H9 (cell line): Measurements from ENCODE around the gene ABLIM3. TPM values are rescaled to one million over a fixed set of nuclear protein-coding genes. Genes with fewer than 3 reads are reported as not detected.

ENCODE experiments used
- DNase-seq: peaks from one replicate; pipeline ENCODE4 v3.0.0-alpha.2; 2017
- H2AFZ ChIP-seq: one replicate; pipeline ENCODE4 v1.6.1; 2013; ENCODE audit warnings: mild to moderate bottlenecking, low read length, control low read depth, moderate library complexity
- H2AK5ac ChIP-seq: 2 replicates; pipeline ENCODE4 v1.6.1; 2013; ENCODE audit warnings: low read length, control low read depth, mixed read lengths; ENCODE audit not compliant: insufficient read length
- H2BK120ac ChIP-seq: one replicate; pipeline ENCODE4 v1.6.1; 2013; ENCODE audit warnings: low read depth, mild to moderate bottlenecking, low read length, control low read depth, inconsistent platforms; ENCODE audit not compliant: poor library complexity, severe bottlenecking
- H2BK12ac ChIP-seq: 2 replicates; pipeline ENCODE4 v1.6.1; 2013; ENCODE audit warnings: low read length, control low read depth, mixed read lengths, low read depth; ENCODE audit not compliant: insufficient read length
- H2BK15ac ChIP-seq: 2 replicates; pipeline ENCODE4 v1.6.1; 2013; ENCODE audit warnings: low read depth, low read length, control low read depth
- H2BK20ac ChIP-seq: one replicate; pipeline ENCODE4 v1.6.1; 2013; ENCODE audit warnings: low read depth, mild to moderate bottlenecking, low read length, control low read depth, inconsistent platforms; ENCODE audit not compliant: poor library complexity, severe bottlenecking
- H2BK5ac ChIP-seq: 2 replicates; pipeline ENCODE4 v1.6.1; 2013; ENCODE audit warnings: low read length, control low read depth, mixed read lengths; ENCODE audit not compliant: insufficient read length
- H3K14ac ChIP-seq: 2 replicates; pipeline ENCODE4 v1.6.1; 2013; ENCODE audit warnings: low read length, control low read depth; ENCODE audit not compliant: insufficient read depth
- H3K18ac ChIP-seq: 2 replicates; pipeline ENCODE4 v1.6.1; 2013; ENCODE audit warnings: low read depth, mild to moderate bottlenecking, mixed read lengths, low read length, control low read depth; ENCODE audit not compliant: insufficient read length
- H3K23ac ChIP-seq: 2 replicates; pipeline ENCODE4 v1.6.1; 2013; ENCODE audit warnings: low read length, control low read depth, mixed read lengths, low read depth; ENCODE audit not compliant: insufficient read length
- H3K23me2 ChIP-seq: 2 replicates; pipeline ENCODE4 v1.6.1; 2013; ENCODE audit warnings: low read depth, mild to moderate bottlenecking, mixed read lengths, low read length, control low read depth; ENCODE audit not compliant: insufficient read length, poor library complexity, severe bottlenecking
- H3K27ac ChIP-seq: 2 replicates; pipeline ENCODE4 v1.5.1; 2013; ENCODE audit warnings: low read length, control low read depth, mixed read lengths, low read depth; ENCODE audit not compliant: insufficient read length
- H3K27me3 ChIP-seq: 2 replicates; pipeline ENCODE4 v1.6.1; 2013; ENCODE audit warnings: low read length, control low read depth, inconsistent platforms; ENCODE audit not compliant: insufficient read depth
- H3K4ac ChIP-seq: 2 replicates; pipeline ENCODE4 v1.6.1; 2013; ENCODE audit warnings: low read depth, mild to moderate bottlenecking, control low read depth, inconsistent platforms, low read length, moderate library complexity
- H3K4me1 ChIP-seq: 2 replicates; pipeline ENCODE4 v1.6.1; 2013; ENCODE audit warnings: low read length, control low read depth, inconsistent platforms; ENCODE audit not compliant: insufficient read depth
- H3K4me2 ChIP-seq: 2 replicates; pipeline ENCODE4 v1.6.1; 2013; ENCODE audit warnings: low read length, control low read depth, mixed read lengths; ENCODE audit not compliant: insufficient read length, insufficient read depth
- H3K56ac ChIP-seq: 2 replicates; pipeline ENCODE4 v1.6.1; 2013; ENCODE audit warnings: low read depth, mild to moderate bottlenecking, mixed read lengths, low read length, control low read depth; ENCODE audit not compliant: insufficient read length
- H3K79me1 ChIP-seq: 2 replicates; pipeline ENCODE4 v1.6.1; 2013; ENCODE audit warnings: low read depth, mild to moderate bottlenecking, moderate library complexity, low read length, control low read depth, inconsistent platforms; ENCODE audit not compliant: insufficient read depth, poor library complexity, severe bottlenecking
- H3K79me2 ChIP-seq: 2 replicates; pipeline ENCODE4 v1.6.1; 2013; ENCODE audit warnings: low read length, control low read depth, inconsistent platforms; ENCODE audit not compliant: insufficient read depth
- H3K9ac ChIP-seq: 2 replicates; pipeline ENCODE4 v1.6.1; 2013; ENCODE audit warnings: low read length, control low read depth, mixed read lengths; ENCODE audit not compliant: insufficient read length; ENCODE audit errors: extremely low read depth
- H3K9me3 ChIP-seq: one replicate; pipeline ENCODE4 v1.6.1; 2013; ENCODE audit warnings: low read depth, low read length, inconsistent platforms; ENCODE audit not compliant: control insufficient read depth
- H3T11ph ChIP-seq: one replicate; pipeline ENCODE4 v1.6.1; 2013; ENCODE audit warnings: mild to moderate bottlenecking, low read length, control low read depth, inconsistent platforms
- H4K20me1 ChIP-seq: one replicate; pipeline ENCODE4 v1.6.1; 2013; ENCODE audit not compliant: control insufficient read depth, insufficient read length, insufficient read depth
- H4K5ac ChIP-seq: 2 replicates; pipeline ENCODE4 v1.6.1; 2013; ENCODE audit warnings: low read depth, mild to moderate bottlenecking, mixed read lengths, low read length, control low read depth; ENCODE audit not compliant: insufficient read length
- H4K8ac ChIP-seq: replicated peaks from 2 replicates; pipeline ENCODE4 v1.6.1; 2013; ENCODE audit warnings: low read length, control low read depth, mixed read lengths, low read depth; ENCODE audit not compliant: insufficient read length
- H4K91ac ChIP-seq: 2 replicates; pipeline ENCODE4 v1.6.1; 2013; ENCODE audit warnings: low read depth, mild to moderate bottlenecking, moderate library complexity, mixed read lengths, low read length, control low read depth; ENCODE audit not compliant: insufficient read length
- H3K27ac Mint-ChIP-seq, 3 experiments: 2 replicates in 2 of 3; 3 replicates in 1 of 3; pipeline ENCODE4 v1.8.0; 2020 to 2021; ENCODE audit warnings: mixed read lengths in 3 of 3, mild to moderate bottlenecking in 1 of 3, moderate library complexity in 1 of 3
- H3K27me3 Mint-ChIP-seq: 2 replicates; pipeline ENCODE4 v1.8.0; 2021; ENCODE audit warnings: low read depth, mild to moderate bottlenecking, moderate library complexity, mixed read lengths
- H3K36me3 Mint-ChIP-seq, 3 experiments: 2 replicates in 2 of 3; 3 replicates in 1 of 3; pipeline ENCODE4 v1.8.0; 2020 to 2021; ENCODE audit warnings: low read depth in 3 of 3, mixed read lengths in 3 of 3; ENCODE audit not compliant: insufficient read depth in 1 of 3
- H3K4me1 Mint-ChIP-seq, 2 experiments: 2 replicates each; pipeline ENCODE4 v1.8.0; 2020; ENCODE audit warnings: mixed read lengths in 2 of 2
- H3K4me3 Mint-ChIP-seq, 2 experiments: 2 replicates in 1 of 2; 3 replicates in 1 of 2; pipeline ENCODE4 v1.8.0; 2020 to 2021; ENCODE audit warnings: mild to moderate bottlenecking in 2 of 2, mixed read lengths in 2 of 2, moderate library complexity in 1 of 2
- H3K9me3 Mint-ChIP-seq, 2 experiments: 2 replicates in 1 of 2; 3 replicates in 1 of 2; pipeline ENCODE4 v1.8.0; 2020; ENCODE audit warnings: mild to moderate bottlenecking in 2 of 2, mixed read lengths in 2 of 2, moderate library complexity in 1 of 2
- CTCF ChIP-seq: fragments of 200-600 bp; sonication (generic); conservative IDR thresholded peaks from 3 replicates; pipeline ENCODE4 v1.8.0; 2021; ENCODE audit warnings: antibody characterized with exemption, mild to moderate bottlenecking
- WGBS: extraction: QIAGEN DNeasy Blood & Tissue Kit; methylation state at CpG from one replicate; pipeline ENCODE4 v1.1.7; 2013; ENCODE audit warnings: missing lambda C conversion rate, low lambda C conversion rate, mixed read lengths; ENCODE audit not compliant: insufficient read length; ENCODE audit errors: extremely low coverage; 5-methylcytosine and 5-hydroxymethylcytosine counted together
- total RNA-seq: library from RNA; stranded (reverse); gene quantifications from 2 replicates; pipeline ENCODE4 v1.2.1, GENCODE V29; 2021

Gene ABLIM3
- total RNA-seq, 1 experiment from 2014 or later, result 0.20 TPM

DNA sequence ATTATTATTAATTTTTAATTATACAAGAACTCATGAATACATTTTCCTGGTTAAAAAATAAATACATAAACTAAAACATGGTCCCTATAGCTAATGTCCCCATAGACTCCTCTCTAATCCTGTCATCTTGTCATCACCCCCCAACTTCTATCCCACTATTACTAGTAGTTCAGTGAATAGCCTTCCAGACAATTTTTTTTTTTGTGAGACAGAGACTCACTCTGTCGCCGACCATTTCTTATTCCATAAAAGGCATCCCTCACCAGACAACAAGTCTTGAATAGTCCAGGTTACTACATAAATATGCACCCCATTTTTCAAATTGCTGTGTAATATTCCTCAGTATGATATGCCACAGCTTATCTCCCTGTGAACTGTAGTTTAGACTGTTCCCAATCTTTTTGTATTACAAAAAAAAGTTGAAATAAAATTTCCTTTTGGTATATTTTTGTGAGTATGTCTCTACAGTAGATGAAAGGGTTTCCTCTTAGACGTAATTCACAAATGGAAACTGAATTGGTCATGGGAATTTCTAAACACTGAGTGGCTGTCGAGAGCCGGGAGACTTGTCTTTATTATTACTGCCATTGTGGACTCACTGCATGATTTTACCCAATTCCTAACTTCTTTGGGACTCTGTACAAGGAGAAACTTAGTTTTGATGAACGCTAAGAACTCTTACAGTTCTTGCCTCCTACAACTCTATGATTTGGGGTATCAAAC is 6.4 kb upstream of the ABLIM3 start:
- no CpG with 5 or more reads among the region's 6 CpGs for WGBS
- Histone ChIP-seq H3K18ac (no peak overlapping the region), H2AFZ (no peak overlapping the region), H3K9ac (no peak overlapping the region), H4K91ac (no peak overlapping the region), H3K23me2 (no peaks in the 10 kb centered on the region), H3K23ac (no peak overlapping the region), H3K56ac (no peak overlapping the region), H3K9me3 (no peaks in the 10 kb centered on the region), H2BK12ac (no peak overlapping the region), H3K14ac (no peak overlapping the region), H2BK120ac (no peak overlapping the region), H4K8ac (no peak overlapping the region), H3T11ph (no peak overlapping the region), H4K5ac (no peak overlapping the region), H3K4me2 (no peak overlapping the region), H2AK5ac (no peak overlapping the region), H3K27me3 (no peaks in the 10 kb centered on the region), H3K4ac (no peak overlapping the region), H4K20me1 (no peaks in the 10 kb centered on the region), H2BK5ac (no peak overlapping the region), H3K4me1 (no peaks in the 10 kb centered on the region), H3K79me2 (no peaks in the 10 kb centered on the region), H3K27ac (no peak overlapping the region), H3K79me1 (no peaks in the 10 kb centered on the region), H2BK15ac (no peak overlapping the region), H2BK20ac (no peak overlapping the region)
- Mint-ChIP-seq H3K36me3 (no peaks in the 10 kb centered on the region), H3K4me3 (no peak overlapping the region), H3K4me1 (peaks cover 12 to 13% of the 10 kb centered on the region in 2 experiments), H3K9me3 (no peaks in the 10 kb centered on the region), H3K27me3 (peaks cover 11% of the 10 kb centered on the region), H3K27ac (no peak overlapping the region)
- no peak for TF ChIP-seq CTCF
- no peak for DNase-seq
